Transverse colon (tissue), 4 donors: Measurements from ENCODE around the gene TALDO1. TPM values are rescaled to one million over a fixed set of nuclear protein-coding genes. Genes with fewer than 3 reads are reported as not detected.

Experiments
- DNase-seq: peaks from one replicate; pipeline ENCODE4 v3.0.0-alpha.2; 2019
- H3K27ac ChIP-seq, 4 donors: fragments of 200-600 bp; sonication (generic); 2 replicates each; pipeline ENCODE4 v1.5.1; 2016 to 2018; ENCODE audit warnings: inconsistent platforms in 4 of 4
- H3K27me3 ChIP-seq: fragments of 200-600 bp; sonication (generic); 2 replicates; pipeline ENCODE4 v1.5.1; 2017; ENCODE audit warnings: inconsistent platforms
- H3K36me3 ChIP-seq, 4 donors: fragments of 200-600 bp; sonication (generic); 2 replicates each; pipeline ENCODE4 v1.5.1; 2017 to 2019; ENCODE audit warnings: inconsistent platforms in 4 of 4
- H3K4me1 ChIP-seq, 4 donors: fragments of 200-600 bp; sonication (generic); 2 replicates each; pipeline ENCODE4 v1.5.1; 2017 to 2020; ENCODE audit warnings: inconsistent platforms in 4 of 4
- H3K4me3 ChIP-seq, 4 donors: fragments of 200-600 bp; sonication (generic); 1 replicate in 1 of 4; 2 replicates in 3 of 4; pipeline versions ENCODE4 v1.5.1 to v1.6.1; 2017 to 2019; ENCODE audit warnings: inconsistent platforms in 4 of 4
- H3K9me3 ChIP-seq, 2 donors: fragments of 200-600 bp; sonication (generic); 2 replicates each; pipeline ENCODE4 v1.5.1; 2017 to 2019; ENCODE audit warnings: inconsistent platforms in 2 of 2
- CTCF ChIP-seq, 5 experiments: fragments of 200-600 bp in 3 of 5; fragments of 450-650 bp in 2 of 5; sonication (generic) in 3 of 5; IDR thresholded peaks; 1 replicate in 2 of 5; 2 replicates in 3 of 5; pipeline ENCODE4 v1.5.1; 2016 to 2017; ENCODE audit warnings: antibody characterized with exemption in 5 of 5, inconsistent platforms in 3 of 5, mild to moderate bottlenecking in 2 of 5, moderate library complexity in 1 of 5
- EP300 ChIP-seq: sonication (generic); formaldehyde crosslinking; IDR thresholded peaks from one replicate; pipeline ENCODE4 v1.6.1; 2017; ENCODE audit warnings: antibody characterized with exemption, low read depth
- POLR2A ChIP-seq: fragments of 450-650 bp; IDR thresholded peaks from one replicate; pipeline ENCODE4 v1.6.1; 2016; ENCODE audit warnings: antibody characterized with exemption, mild to moderate bottlenecking, moderate library complexity
- POLR2AphosphoS5 ChIP-seq, 3 donors: sonication (generic); formaldehyde crosslinking; IDR thresholded peaks; one replicate each; pipeline ENCODE4 v1.6.1; 2016; ENCODE audit warnings: antibody characterized with exemption in 3 of 3
- WGBS, 2 donors: methylation state at CpG; one replicate each; pipeline ENCODE4 v1.1.5; 2018; ENCODE audit warnings: low coverage in 1 of 2; 5-methylcytosine and 5-hydroxymethylcytosine counted together
- in situ Hi-C, 4 donors: fragments of 200-750 bp; cut with MboI; loops; one replicate each; pipeline versions ENCODE4 v1.15.0 to v1.15.1; 2017; ENCODE audit warnings: low sequenced_read_pairs in 3 of 4, low pct_ligation_motif_present in 1 of 4, low pct_unique_long_range_greater_than_20kb in 1 of 4
- intact Hi-C: fragments of 100-400 bp; cut with DNase I; formaldehyde crosslinking; loops from one replicate; pipeline ENCODE4 v1.15.1; 2023; ENCODE audit warnings: low total_unique reads
- total RNA-seq, 4 donors: library from RNA; depleted of rRNA; stranded (reverse); fragments of >200 nt; gene quantifications; one replicate each; pipeline ENCODE4 v1.1.0, GENCODE V29; 2016

The TALDO1 gene
- total RNA-seq, 4 donors from 2014 or later = 124 to 164 (median 141) TPM

GRCh38 chr11:724778-725386, 22.4 kb upstream of the TALDO1 start:
- TF ChIP-seq CTCF (IDR thresholded peaks at IDR 0.05) (no peak), POLR2A (no peak), EP300 (no peak), POLR2AphosphoS5 (IDR thresholded peaks at IDR 0.05) (no peak)
- H3K9me3 ChIP-seq = no peaks in the 10 kb centered on the region
- intact Hi-C loops = loop anchor here (5.0 kb wide), 1 partner anchor 168 kb away; no protein-coding TSS in a partner anchor
- peaks cover 14 to 56% (median 47%) of the 10 kb centered on the region in 4 donors for H3K4me1 ChIP-seq
- no peak overlapping the region for H3K27ac ChIP-seq
- no peak for DNase-seq
- H3K36me3 ChIP-seq = no peaks in the 10 kb centered on the region
- 86% methylated on average over 17 of the region's 18 CpGs; no CpG with 5 or more reads in 1 of the 2 donors for WGBS, 2 donors
- in situ Hi-C loops = loop anchor here in 1 of 4 donors (10.0 kb wide), 1 partner anchor 60 kb away; no protein-coding TSS in a partner anchor
- peaks cover 63% of the 10 kb centered on the region for H3K27me3 ChIP-seq
- H3K4me3 ChIP-seq = no peak overlapping the region

- Histone ChIP-seq H3K36me3 (no peaks in the 10 kb centered on the region), H3K4me1 (peaks cover 14 to 53% (median 40%) of the 10 kb centered on the region in 4 donors), H3K27me3 (peaks cover 64% of the 10 kb centered on the region), H3K27ac (peak overlapping the region; percentile 63 to 73 (median 70)), H3K9me3 (no peaks in the 10 kb centered on the region), H3K4me3 (peak overlapping the region in 3 of 4 donors; percentile 4 to 39 (median 22))
- WGBS, 2 donors = 19% methylated on average over 35 of the region's 53 CpGs; no CpG with 5 or more reads in 1 of the 2 donors
- DNase-seq = no peak
- no peak for TF ChIP-seq POLR2A
- intact Hi-C loops = no loop called here
- in situ Hi-C loops = loop anchor here in 1 of 4 donors (10.0 kb wide), 1 partner anchor 61 kb away; no protein-coding TSS in a partner anchor
Observed at GRCh38 chr11:725624-726202, 21.6 kb upstream of the TALDO1 start.

- WGBS, 2 donors = 44% methylated on average over 19 of the region's 61 CpGs; no CpG with 5 or more reads in 1 of the 2 donors
- Histone ChIP-seq H3K36me3 (no peaks in the 10 kb centered on the region), H3K9me3 (no peaks in the 10 kb centered on the region), H3K4me3 (peak overlapping the region in 2 of 4 donors; percentile 22 to 39), H3K27me3 (peaks cover 64% of the 10 kb centered on the region), H3K4me1 (peaks cover 8 to 45% (median 32%) of the 10 kb centered on the region in 4 donors), H3K27ac (peak overlapping the region; percentile 63 to 73 (median 70))
- TF ChIP-seq POLR2AphosphoS5 (IDR thresholded peaks at IDR 0.05) (peak in 1 of 3 donors; percentile 23), CTCF (IDR thresholded peaks at IDR 0.05) (no peak), POLR2A (no peak), EP300 (no peak)
- DNase-seq = peak; percentile 77
- in situ Hi-C loops (loop anchor here in 1 of 4 donors (10.0 kb wide), 1 partner anchor 62 kb away; no protein-coding TSS in a partner anchor), intact Hi-C loops (no loop called here)
Observed at GRCh38 chr11:726278-727220, 20.7 kb upstream of the TALDO1 start.

GRCh38 chr11:727281-727701, 20.0 kb upstream of the TALDO1 start:
- intact Hi-C loops (no loop called here), in situ Hi-C loops (loop anchor here in 1 of 4 donors (10.0 kb wide), 1 partner anchor 62 kb away; no protein-coding TSS in a partner anchor)
- TF ChIP-seq EP300 (no peak), POLR2AphosphoS5 (IDR thresholded peaks at IDR 0.05) (no peak), POLR2A (no peak), CTCF (IDR thresholded peaks at IDR 0.05) (no peak)
- WGBS, 2 donors = 85% methylated on average over 12 of the region's 12 CpGs; no CpG with 5 or more reads in 1 of the 2 donors
- Histone ChIP-seq H3K9me3 (no peaks in the 10 kb centered on the region), H3K27ac (peak overlapping the region in 2 of 4 donors; percentile 19 to 73), H3K36me3 (no peaks in the 10 kb centered on the region), H3K27me3 (peaks cover 58% of the 10 kb centered on the region), H3K4me3 (no peak overlapping the region), H3K4me1 (peaks cover 8 to 37% (median 29%) of the 10 kb centered on the region in 4 donors)
- no peak for DNase-seq
